Measurements from ENCODE around the gene RRBP1.

DNA sequence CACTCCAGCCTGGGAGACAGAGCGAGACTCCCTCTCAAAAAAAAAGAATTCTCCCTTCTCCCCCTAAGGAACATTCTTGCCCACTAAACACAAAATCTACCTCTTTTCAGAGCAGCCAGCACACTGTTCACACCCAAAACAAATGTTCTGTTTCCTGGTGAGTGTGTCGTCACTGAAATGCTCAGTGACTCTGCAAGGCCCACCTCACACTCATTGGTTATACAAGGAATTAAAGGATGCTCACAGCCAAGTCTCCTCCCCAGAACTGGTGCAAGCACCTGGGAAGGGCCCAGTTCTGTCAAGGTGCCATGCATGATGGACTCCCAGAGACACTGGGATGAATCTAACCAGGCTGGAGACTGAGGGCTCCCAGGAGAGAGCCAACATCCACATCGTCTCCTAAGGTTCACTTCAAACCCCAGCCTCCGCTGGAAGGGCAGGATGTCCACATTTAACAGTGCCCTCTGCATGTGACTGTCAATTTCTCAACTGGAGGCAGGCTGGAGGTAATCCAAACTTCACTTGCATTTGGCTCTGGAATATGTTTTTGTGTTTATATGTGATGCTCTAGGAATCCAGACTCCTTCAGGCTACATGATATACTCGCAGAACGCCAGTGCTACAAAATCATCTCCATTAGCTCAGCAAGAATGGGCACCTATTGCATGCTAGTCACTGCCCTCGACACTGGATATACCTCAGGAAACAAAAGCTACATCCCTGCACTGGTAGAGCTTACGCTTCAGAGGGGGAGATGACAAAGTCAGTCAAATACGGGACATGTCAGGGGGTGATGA lies 7.1 kb downstream of the RRBP1 start:
- TF ChIP-seq, protein P1, sequence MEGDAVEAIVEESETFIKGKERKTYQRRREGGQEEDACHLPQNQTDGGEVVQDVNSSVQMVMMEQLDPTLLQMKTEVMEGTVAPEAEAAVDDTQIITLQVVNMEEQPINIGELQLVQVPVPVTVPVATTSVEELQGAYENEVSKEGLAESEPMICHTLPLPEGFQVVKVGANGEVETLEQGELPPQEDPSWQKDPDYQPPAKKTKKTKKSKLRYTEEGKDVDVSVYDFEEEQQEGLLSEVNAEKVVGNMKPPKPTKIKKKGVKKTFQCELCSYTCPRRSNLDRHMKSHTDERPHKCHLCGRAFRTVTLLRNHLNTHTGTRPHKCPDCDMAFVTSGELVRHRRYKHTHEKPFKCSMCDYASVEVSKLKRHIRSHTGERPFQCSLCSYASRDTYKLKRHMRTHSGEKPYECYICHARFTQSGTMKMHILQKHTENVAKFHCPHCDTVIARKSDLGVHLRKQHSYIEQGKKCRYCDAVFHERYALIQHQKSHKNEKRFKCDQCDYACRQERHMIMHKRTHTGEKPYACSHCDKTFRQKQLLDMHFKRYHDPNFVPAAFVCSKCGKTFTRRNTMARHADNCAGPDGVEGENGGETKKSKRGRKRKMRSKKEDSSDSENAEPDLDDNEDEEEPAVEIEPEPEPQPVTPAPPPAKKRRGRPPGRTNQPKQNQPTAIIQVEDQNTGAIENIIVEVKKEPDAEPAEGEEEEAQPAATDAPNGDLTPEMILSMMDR (IDR thresholded peaks at IDR 0.05), result no peak
- no peak for TF ChIP-seq POLR2A (IDR thresholded peaks at IDR 0.05)
